ENCODE measurements around the gene CTNS. TPM values are rescaled to one million over a fixed set of nuclear protein-coding genes. Genes with fewer than 3 reads are reported as not detected.

Gene CTNS
- total RNA-seq, 1 experiment from 2014 or later: 7.1 TPM

GRCh38 chr17:3632287-3632686 lies 4.3 kb upstream of the CTNS start:
- TF ChIP-seq, protein P1, sequence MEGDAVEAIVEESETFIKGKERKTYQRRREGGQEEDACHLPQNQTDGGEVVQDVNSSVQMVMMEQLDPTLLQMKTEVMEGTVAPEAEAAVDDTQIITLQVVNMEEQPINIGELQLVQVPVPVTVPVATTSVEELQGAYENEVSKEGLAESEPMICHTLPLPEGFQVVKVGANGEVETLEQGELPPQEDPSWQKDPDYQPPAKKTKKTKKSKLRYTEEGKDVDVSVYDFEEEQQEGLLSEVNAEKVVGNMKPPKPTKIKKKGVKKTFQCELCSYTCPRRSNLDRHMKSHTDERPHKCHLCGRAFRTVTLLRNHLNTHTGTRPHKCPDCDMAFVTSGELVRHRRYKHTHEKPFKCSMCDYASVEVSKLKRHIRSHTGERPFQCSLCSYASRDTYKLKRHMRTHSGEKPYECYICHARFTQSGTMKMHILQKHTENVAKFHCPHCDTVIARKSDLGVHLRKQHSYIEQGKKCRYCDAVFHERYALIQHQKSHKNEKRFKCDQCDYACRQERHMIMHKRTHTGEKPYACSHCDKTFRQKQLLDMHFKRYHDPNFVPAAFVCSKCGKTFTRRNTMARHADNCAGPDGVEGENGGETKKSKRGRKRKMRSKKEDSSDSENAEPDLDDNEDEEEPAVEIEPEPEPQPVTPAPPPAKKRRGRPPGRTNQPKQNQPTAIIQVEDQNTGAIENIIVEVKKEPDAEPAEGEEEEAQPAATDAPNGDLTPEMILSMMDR (IDR thresholded peaks at IDR 0.05; ENCODE audit: unreplicated experiment): no peak

GRCh38 chr17:3635474-3636153 lies 946 bp upstream of the CTNS start:
- H3K27me3 Mint-ChIP-seq (ENCODE audit: insufficient read depth, unreplicated experiment): no peaks in the 10 kb centered on the region
- intact Hi-C loops (cut with micrococcal nuclease): loop anchor here (1.0 to 5.0 kb wide), 3 partner anchors 32 to 161 kb away; partner anchors contain the start of genes ASPA and TRPV3
- CTCF ChIA-PET: interaction anchor here (0.6 to 1.4 kb wide), 4 partner anchors 31 to 778 kb away, joined by 3 to 4 read pairs (median 4); no protein-coding TSS in a partner anchor
- peak overlapping the region; percentile 100 for H3K27ac Mint-ChIP-seq (ENCODE audit: low read depth, unreplicated experiment)
- peak overlapping the region; percentile 93 for H3K4me3 Mint-ChIP-seq (ENCODE audit: unreplicated experiment)
- TSS peak; percentile 47 for BruUV-seq (replicated peaks)
- peaks cover 17% of the 10 kb centered on the region for H3K4me1 Mint-ChIP-seq (ENCODE audit: insufficient read depth, unreplicated experiment)
- POLR2A ChIA-PET: interaction anchor here (0.5 to 3.1 kb wide), 15 partner anchors 8 to 764 kb away, joined by 3 to 36 read pairs (median 7); partner anchors contain the start of genes EMC6, HASPIN and TAX1BP3
- no peaks in the 10 kb centered on the region for H3K9me3 Mint-ChIP-seq (ENCODE audit: unreplicated experiment)
- TF ChIP-seq, protein P1 (IDR thresholded peaks at IDR 0.05; ENCODE audit: unreplicated experiment): no peak
- peaks cover 16% of the 10 kb centered on the region for H3K36me3 Mint-ChIP-seq (ENCODE audit: insufficient read depth, unreplicated experiment)
- DNase-seq (ENCODE audit: unreplicated experiment): no peak

More at GRCh38 chr17:3632287-3632686, 4.3 kb upstream of the CTNS start:
- no peak for DNase-seq (ENCODE audit: unreplicated experiment)
- Mint-ChIP-seq H3K9me3 (ENCODE audit: unreplicated experiment) (no peaks in the 10 kb centered on the region), H3K36me3 (ENCODE audit: insufficient read depth, unreplicated experiment) (peaks cover 28% of the 10 kb centered on the region), H3K27me3 (ENCODE audit: insufficient read depth, unreplicated experiment) (no peaks in the 10 kb centered on the region), H3K4me1 (ENCODE audit: insufficient read depth, unreplicated experiment) (peaks cover 11% of the 10 kb centered on the region), H3K27ac (ENCODE audit: low read depth, unreplicated experiment) (no peak overlapping the region), H3K4me3 (ENCODE audit: unreplicated experiment) (no peak overlapping the region)
- ChIA-PET CTCF (interaction anchor here (0.5 kb wide), 1 partner anchor 784 kb away, joined by 4 read pairs; no protein-coding TSS in a partner anchor), POLR2A (interaction anchor here (0.7 kb wide), 1 partner anchor 90 kb away, joined by 3 read pairs; no protein-coding TSS in a partner anchor)
- intact Hi-C loops (cut with micrococcal nuclease): no loop called here
- BruUV-seq (replicated peaks): no TSS peak

GRCh38 chr17:3636908-3637373 lies 381 bp downstream of the CTNS start:
- no TSS peak for BruUV-seq (replicated peaks)
- Mint-ChIP-seq H3K36me3 (ENCODE audit: insufficient read depth, unreplicated experiment) (peaks cover 22% of the 10 kb centered on the region), H3K4me1 (ENCODE audit: insufficient read depth, unreplicated experiment) (peaks cover 17% of the 10 kb centered on the region), H3K4me3 (ENCODE audit: unreplicated experiment) (peak overlapping the region; percentile 93), H3K27ac (ENCODE audit: low read depth, unreplicated experiment) (peak overlapping the region; percentile 100), H3K9me3 (ENCODE audit: unreplicated experiment) (no peaks in the 10 kb centered on the region), H3K27me3 (ENCODE audit: insufficient read depth, unreplicated experiment) (no peaks in the 10 kb centered on the region)
- POLR2A ChIA-PET: interaction anchor here (0.6 to 3.1 kb wide), 15 partner anchors 10 to 783 kb away, joined by 3 to 36 read pairs (median 6); partner anchors contain the start of genes EMC6, HASPIN and TAX1BP3
- intact Hi-C loops (cut with micrococcal nuclease): loop anchor here (1.0 to 5.0 kb wide), 3 partner anchors 34 to 162 kb away; partner anchors contain the start of genes ASPA and TRPV3
- DNase-seq (ENCODE audit: unreplicated experiment): no peak
- TF ChIP-seq, protein P1 (IDR thresholded peaks at IDR 0.05; ENCODE audit: unreplicated experiment): no peak
- CTCF ChIA-PET: interaction anchor here (0.7 to 2.3 kb wide), 7 partner anchors 10 to 1293 kb away, joined by 3 to 12 read pairs (median 3); no protein-coding TSS in a partner anchor

GRCh38 chr17:3639981-3640596 lies 3.5 kb downstream of the CTNS start:
- intact Hi-C loops (cut with micrococcal nuclease): loop anchor here (5.0 kb wide), 1 partner anchor 83 kb away; the partner anchor contains the start of gene TRPV3
- no peak for DNase-seq (ENCODE audit: unreplicated experiment)
- ChIA-PET CTCF (no interaction called here), POLR2A (interaction anchor here (0.6 to 1.3 kb wide), 2 partner anchors 19 to 24 kb away, joined by 3 read pairs; no protein-coding TSS in a partner anchor)
- no peak overlapping the region for H3K4me3 Mint-ChIP-seq (ENCODE audit: unreplicated experiment)
- H3K27ac Mint-ChIP-seq (ENCODE audit: low read depth, unreplicated experiment): no peak overlapping the region
- H3K27me3 Mint-ChIP-seq (ENCODE audit: insufficient read depth, unreplicated experiment): no peaks in the 10 kb centered on the region
- H3K4me1 Mint-ChIP-seq (ENCODE audit: insufficient read depth, unreplicated experiment): peaks cover 9% of the 10 kb centered on the region
- TF ChIP-seq, protein P1 (IDR thresholded peaks at IDR 0.05; ENCODE audit: unreplicated experiment): no peak
- no TSS peak for BruUV-seq (replicated peaks)
- peaks cover 24% of the 10 kb centered on the region for H3K36me3 Mint-ChIP-seq (ENCODE audit: insufficient read depth, unreplicated experiment)
- H3K9me3 Mint-ChIP-seq (ENCODE audit: unreplicated experiment): no peaks in the 10 kb centered on the region

Data from MCF 10A (cell line).